OCI-LY1 (cell line): Measurements from ENCODE around the gene RNF157.

ENCODE experiments used
- CTCF ChIP-seq: fragments of 200-600 bp; sonication (generic), shearing (Covaris generic); IDR thresholded peaks from 2 replicates; pipeline ENCODE4 v1.5.1; 2017; ENCODE audit warnings: mild to moderate bottlenecking, antibody characterized with exemption, low read length, moderate library complexity, mixed read lengths
- EZH2 ChIP-seq: fragments of 200-600 bp; sonication (generic), shearing (Covaris generic); IDR thresholded peaks from 2 replicates; pipeline ENCODE4 v1.8.0; 2017; ENCODE audit warnings: borderline replicate concordance, mixed run types, mild to moderate bottlenecking, antibody characterized with exemption, low read length, moderate library complexity, mixed read lengths

DNA sequence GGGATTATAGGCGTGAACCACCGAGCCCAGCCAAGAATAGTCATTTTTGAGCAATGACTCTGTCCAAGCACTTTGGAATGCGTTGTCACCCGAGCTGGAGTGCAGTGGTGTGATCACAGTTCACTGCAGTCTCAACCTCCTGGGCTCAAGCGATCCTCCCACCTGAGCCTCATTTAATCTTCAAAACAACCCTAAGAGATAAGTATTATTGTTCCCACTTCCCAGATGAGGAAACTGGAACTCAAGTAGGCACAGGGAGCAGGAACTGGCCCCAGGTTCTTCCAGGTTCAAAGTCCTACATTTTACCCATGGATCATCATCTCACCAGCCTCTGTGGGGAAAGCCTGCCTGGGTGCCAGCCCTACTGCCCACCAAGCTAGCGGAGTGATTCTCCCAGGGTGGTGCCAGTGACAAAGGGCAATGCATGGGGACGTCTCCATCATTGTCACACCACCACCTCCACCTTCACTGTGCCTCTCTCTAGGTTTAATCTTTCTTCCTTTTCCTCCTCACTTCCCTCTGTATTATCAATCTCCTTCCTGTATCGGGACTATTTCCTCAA is 11.3 kb upstream of the RNF157 start:
- TF ChIP-seq CTCF = no peak
- no peak for TF ChIP-seq EZH2
